Inflammatory macrophage treated with lipopolysaccharide for 1 hour (primary cell): ENCODE measurements around the gene PACRGL.
A peak's percentile ranks its signal among the peaks of the same experiment; 100 is the strongest.

Experiments
- DNase-seq, 2 donors: peaks; one replicate each; pipeline ENCODE4 v3.0.0-alpha.2; 2020 to 2022

PACRGL gene

GRCh38 chr4:20700007-20700761 is at the start of gene PACRGL:
PACRGL (plus strand) TSS chr4:20700458; CDS start chr4:20704482, 4,024 bp downstream.
- peak; percentile 90 to 92 for DNase-seq

- DNase-seq, result peak; percentile 19 to 54
Observed at GRCh38 chr4:20652226-20652885, 47.9 kb upstream of the PACRGL start.

GRCh38 chr4:20658456-20658855 is 41.8 kb upstream of the PACRGL start:
- DNase-seq, result no peak

- no peak for DNase-seq
Observed at GRCh38 chr4:20662851-20663250, 37.4 kb upstream of the PACRGL start.

DNA sequence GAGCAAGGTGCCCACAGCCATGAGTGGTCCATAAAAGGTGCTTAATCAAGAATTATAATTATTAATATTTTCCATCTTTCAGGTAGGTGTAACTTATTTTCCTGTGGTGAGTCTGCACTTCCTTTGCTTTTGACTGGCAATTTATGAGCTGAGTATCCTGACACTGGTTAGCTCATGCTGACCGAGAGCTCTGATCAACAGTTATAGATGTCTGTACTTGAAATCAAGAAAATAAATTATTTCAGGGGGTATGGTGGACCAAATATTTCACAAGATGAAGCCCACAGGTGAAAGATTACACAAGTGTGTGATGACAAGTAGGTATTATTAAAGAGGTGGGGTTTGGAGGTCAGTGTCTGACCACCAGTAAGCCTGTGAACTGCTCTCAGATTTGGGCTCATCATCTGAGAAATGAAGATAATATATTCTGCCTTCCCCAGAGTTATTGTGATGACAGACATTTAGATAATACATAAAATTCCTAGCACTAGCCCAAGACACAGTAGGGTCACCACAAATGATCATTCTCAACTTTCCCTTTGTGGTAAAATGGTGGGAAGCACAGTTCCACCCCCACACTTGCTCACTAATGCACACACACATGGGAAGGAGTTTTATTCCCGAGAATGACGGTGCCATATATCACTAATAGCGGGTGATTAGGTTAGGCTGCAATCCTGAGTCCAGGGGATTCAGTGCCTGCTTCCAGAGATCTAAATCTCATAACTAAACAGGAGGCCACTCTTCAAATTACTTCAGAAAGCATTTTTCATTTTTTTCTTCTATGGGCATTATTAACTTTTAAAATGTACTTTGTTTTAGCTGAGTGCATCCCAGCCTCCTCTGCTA is 34.0 kb upstream of the PACRGL start:
- DNase-seq, result no peak

DNA sequence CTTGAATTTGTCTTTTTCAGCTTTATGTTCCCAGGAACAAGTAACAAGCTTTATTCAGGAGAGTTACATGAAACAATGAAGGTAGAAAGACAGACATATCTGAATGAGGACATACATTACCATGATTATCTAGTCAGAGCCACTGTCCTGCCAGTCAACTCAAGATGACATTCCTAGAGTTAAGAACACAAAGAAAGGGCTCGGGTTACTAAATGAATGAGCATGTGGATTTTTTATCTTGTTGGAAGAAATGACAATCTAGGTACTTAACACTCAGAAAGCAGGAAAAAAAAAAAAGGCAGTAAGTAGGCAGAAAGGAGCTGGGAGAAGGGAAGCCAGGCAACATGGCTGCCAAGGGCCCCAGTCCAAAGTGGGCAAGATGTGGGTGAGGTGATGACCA is 28.0 kb upstream of the PACRGL start:
- no peak for DNase-seq

- no peak for DNase-seq
Observed at GRCh38 chr4:20675786-20676185, 24.5 kb upstream of the PACRGL start.

- DNase-seq, result no peak
Observed at GRCh38 chr4:20676501-20677197, 23.6 kb upstream of the PACRGL start.

DNA sequence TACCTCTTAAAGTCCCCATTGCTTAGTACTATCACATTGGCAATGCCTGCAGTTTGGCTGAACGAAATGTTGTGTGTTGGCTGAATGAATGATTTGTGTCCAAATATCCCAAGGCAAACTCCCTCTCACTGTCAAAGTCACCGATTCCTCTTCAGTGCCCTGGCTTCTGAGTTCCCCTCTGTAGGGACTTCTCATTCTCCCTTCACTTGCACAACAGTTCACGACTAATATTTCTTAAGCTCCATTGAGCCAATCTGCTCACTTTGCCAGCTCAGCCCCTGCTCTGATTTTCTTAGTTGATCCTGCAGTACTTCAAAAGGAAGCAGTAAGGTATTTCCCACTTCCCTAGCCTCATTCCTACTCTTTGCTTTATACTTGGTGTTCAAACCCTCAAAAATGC is 21.9 kb upstream of the PACRGL start:
- peak; percentile 20 to 41 for DNase-seq

DNA sequence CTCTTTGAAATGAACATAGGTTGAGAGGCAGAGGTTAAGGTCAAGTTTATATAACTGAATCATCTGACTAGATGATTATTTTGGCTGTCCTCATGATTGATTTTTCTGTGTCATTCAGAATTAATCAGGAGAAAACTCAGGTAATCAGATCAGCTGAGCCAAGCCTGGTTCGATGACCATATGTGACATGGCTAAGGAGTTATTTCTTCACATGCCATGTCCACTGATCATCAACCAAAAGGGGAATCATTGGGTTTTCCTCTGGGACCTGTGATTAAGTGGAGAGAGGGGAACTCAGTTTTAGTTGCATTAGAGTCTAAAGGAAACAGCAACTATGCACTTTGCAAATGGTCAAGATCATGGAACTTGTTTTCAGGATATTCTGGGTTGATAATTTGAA is 20.3 kb upstream of the PACRGL start:
- peak in 1 of 2 donors; percentile 13 for DNase-seq

DNA sequence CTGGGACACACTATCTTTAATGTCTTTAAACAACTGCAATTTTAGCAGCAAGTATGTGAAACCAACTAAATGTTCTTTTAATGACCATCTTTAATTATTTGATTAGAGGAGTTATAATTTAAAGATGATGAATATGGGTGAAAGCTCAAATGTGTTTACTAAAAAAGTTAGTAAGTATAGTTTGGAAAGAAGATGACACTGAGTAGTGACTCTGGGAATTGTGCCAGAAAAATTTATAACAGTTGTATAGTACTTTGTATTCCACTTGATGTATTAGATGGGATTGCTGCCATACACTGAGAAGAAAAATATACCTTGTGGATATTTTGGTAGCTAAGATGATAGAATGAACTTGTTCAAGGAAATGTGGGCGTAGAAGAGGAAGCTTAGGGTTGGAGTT is 19.5 kb upstream of the PACRGL start:
- no peak for DNase-seq

DNA sequence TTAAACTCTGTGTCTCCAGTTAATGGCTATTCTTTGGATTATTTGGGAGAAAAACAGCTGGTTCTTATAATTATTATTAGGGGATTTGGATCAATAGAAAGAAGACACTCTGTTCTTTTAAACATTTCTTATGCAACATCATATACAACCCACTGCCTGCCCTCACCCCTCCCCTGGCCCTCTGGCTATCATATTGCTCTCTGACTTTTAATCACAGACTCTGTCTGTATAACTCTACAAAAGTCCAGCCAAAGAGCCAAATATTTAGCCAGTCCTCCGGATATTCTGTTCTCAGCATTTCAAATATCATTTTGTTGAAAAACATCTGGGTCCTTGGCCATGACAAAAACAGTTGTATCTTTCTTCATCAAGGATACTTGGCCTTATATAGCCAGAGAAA is 19.0 kb upstream of the PACRGL start:
- no peak for DNase-seq

GRCh38 chr4:20682853-20683252 is 17.4 kb upstream of the PACRGL start:
- DNase-seq, result no peak

DNA sequence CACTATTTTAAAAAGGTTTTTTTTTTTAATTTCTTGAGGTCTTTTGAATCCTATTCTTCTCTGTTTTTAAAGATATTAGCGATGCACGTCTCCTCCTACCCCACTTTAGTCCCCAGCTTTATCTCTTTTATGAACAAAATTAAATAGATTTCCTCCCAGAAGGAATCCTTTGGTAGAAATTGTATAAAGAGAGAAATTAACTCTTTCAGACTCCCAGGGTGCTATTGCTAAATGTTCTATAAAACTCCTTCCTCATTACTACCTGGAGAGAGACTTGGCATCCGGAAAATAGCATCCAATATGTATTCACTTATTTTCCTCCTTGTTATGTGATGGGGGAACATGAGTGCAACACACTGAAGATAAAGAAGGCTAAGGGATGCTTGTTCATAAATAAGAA is 16.5 kb upstream of the PACRGL start:
- DNase-seq, result no peak

- peak; percentile 28 to 77 for DNase-seq
Observed at GRCh38 chr4:20684852-20685763, 15.2 kb upstream of the PACRGL start.

GRCh38 chr4:20687864-20688263 is 12.4 kb upstream of the PACRGL start:
- DNase-seq, result no peak

GRCh38 chr4:20696815-20697214 is 3.4 kb upstream of the PACRGL start:
- DNase-seq, result no peak

DNA sequence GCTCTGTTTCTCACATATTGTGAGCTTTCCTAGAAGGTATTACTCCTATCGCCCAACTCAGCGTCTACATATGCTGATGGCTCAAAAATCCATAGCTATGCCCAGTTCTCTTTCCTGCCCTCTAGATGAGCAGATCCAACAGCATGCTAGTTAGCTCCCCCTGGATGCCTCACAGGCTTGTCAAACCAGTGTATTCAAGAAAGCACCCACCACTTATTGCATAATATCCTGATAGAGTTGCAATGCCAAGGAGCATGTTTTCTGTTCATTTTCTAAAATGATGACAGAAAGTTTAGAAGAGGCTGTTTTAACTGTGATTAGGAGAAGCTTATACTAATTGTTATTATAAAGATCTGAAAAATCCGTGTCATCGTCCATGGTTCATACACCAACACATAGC is 1.9 kb upstream of the PACRGL start:
- DNase-seq, result peak; percentile 10 to 18

DNA sequence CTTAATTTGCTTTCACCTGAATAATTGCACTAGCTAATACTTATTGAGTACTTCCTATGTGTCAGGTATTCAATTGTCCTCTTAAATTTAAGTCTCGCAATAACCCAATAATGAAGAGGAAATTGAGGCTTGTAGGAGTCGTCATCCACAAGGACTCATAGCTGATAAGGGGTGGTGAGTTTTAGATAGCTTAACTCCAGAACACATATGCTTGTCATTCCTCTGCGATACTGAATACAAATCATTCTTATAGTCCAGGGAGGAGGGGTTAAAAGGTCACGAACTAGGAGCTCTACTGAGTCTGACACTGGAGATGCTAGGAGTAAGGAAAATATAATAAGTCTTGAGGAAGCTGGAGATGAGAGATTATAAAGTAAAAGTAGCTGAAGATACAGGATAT is 1.4 kb upstream of the PACRGL start:
- DNase-seq, result no peak

GRCh38 chr4:20711335-20711734 is 11.1 kb downstream of the PACRGL start:
- no peak for DNase-seq

- no peak for DNase-seq
Observed at GRCh38 chr4:20723019-20723418, 22.8 kb downstream of the PACRGL start.

DNA sequence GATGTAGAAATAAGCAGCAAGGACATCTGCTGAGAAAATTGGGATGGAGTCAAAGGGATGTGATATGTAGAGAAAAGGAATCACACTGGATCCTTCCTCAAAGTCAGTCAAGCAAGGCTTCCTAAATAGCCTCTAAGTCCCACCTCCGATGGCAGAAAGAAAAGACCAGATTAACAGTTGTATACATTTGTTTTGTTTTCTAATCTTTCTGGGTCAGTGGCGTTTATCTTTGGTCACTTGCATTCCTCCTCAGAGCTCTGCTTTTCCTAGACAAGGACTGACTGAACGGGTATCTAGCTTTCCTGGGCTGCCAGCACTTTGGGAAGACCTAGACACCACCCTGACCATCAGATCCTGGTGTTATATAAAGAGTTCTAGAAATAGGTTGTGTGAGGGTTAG is 23.2 kb downstream of the PACRGL start:
- DNase-seq, result no peak
